DLD1 (cell line): ENCODE measurements around the gene DBP.

Experiments
- in situ Hi-C: cut with HindIII; loops from 2 replicates; pipeline ENCODE4 v1.10.0; 2017; ENCODE audit warnings: low sequenced_read_pairs

The DBP gene

DNA sequence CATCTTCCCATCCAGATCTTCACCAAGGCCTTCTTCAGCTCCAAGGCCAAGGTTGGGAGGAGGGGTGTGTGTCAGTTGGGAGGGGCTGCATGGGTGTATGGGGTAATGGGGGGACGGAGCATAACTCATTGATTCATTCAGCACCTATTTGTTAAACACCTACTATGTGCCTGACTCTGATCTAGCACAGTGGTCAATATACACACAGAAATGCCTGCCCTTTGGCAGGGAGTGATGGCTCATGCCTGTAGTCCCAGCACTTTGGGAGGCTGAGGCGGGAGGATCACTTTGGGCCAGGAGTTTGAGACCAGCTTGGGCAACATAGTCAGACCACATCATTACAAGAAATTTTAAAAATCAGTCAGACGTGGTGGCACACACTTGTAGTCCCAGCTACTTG is 49.8 kb downstream of the DBP start:
- in situ Hi-C loops = no loop called here

- in situ Hi-C loops = no loop called here
These were observed 55.0 kb downstream of the DBP start for GRCh38 chr19:48582168-48582567.
